ENCODE data around the gene STMND1. TPM values are rescaled to one million over a fixed set of nuclear protein-coding genes. Genes with fewer than 3 reads are reported as not detected.
A peak's percentile ranks its signal among the peaks of the same experiment; 100 is the strongest.

Gene STMND1
- total RNA-seq, 1 experiment from 2014 or later: not detected

GRCh38 chr6:17167327-17167979, 65.6 kb downstream of the STMND1 start:
- no peak overlapping the region for H3K4me3 ChIP-seq (ENCODE audit: low read depth, low read length, poor library complexity, severe bottlenecking)
- intact Hi-C loops (cut with micrococcal nuclease; ENCODE audit: unreplicated experiment): no loop called here
- H3K9me3 ChIP-seq (ENCODE audit: low read depth, low read length, poor library complexity, severe bottlenecking): no peaks in the 10 kb centered on the region
- H3K27ac ChIP-seq (ENCODE audit: low read depth, low read length, poor library complexity, severe bottlenecking): no peak overlapping the region
- CTCF ChIA-PET: no interaction called here
- POLR2A ChIA-PET (ENCODE audit: low non-redundant PET): no interaction called here
- no peaks in the 10 kb centered on the region for H3K36me3 ChIP-seq (ENCODE audit: insufficient read depth, low read length, poor library complexity, severe bottlenecking)
- DNase-seq (ENCODE audit: low spot score): peak; percentile 74
- BruUV-seq (replicated peaks): no TSS peak
- H3K4me1 ChIP-seq (ENCODE audit: insufficient read depth, low read length, poor library complexity, severe bottlenecking): no peaks in the 10 kb centered on the region
- H3K27me3 ChIP-seq (replicated peaks; ENCODE audit: insufficient read depth, low read depth, low read length, poor library complexity): no peaks in the 10 kb centered on the region
- TF ChIP-seq CTCF (conservative IDR thresholded peaks at IDR 0.05; ENCODE audit: low read depth, low read length) (peak; percentile 57), EZH2 (IDR thresholded peaks at IDR 0.05; ENCODE audit: borderline replicate concordance, low read depth, low read length, poor library complexity, severe bottlenecking) (no peak)

- CTCF ChIA-PET: interaction anchor here (1.2 kb wide), 1 partner anchor 415 kb away, joined by 3 read pairs; no protein-coding TSS in a partner anchor
- POLR2A ChIA-PET (ENCODE audit: low non-redundant PET): no interaction called here
- DNase-seq (ENCODE audit: low spot score): no peak
- no peak overlapping the region for H3K4me3 ChIP-seq (ENCODE audit: low read depth, low read length, poor library complexity, severe bottlenecking)
- H3K27ac ChIP-seq (ENCODE audit: low read depth, low read length, poor library complexity, severe bottlenecking): no peak overlapping the region
- no peaks in the 10 kb centered on the region for H3K9me3 ChIP-seq (ENCODE audit: low read depth, low read length, poor library complexity, severe bottlenecking)
- H3K27me3 ChIP-seq (replicated peaks; ENCODE audit: insufficient read depth, low read depth, low read length, poor library complexity): no peaks in the 10 kb centered on the region
- no peaks in the 10 kb centered on the region for H3K4me1 ChIP-seq (ENCODE audit: insufficient read depth, low read length, poor library complexity, severe bottlenecking)
- intact Hi-C loops (cut with micrococcal nuclease; ENCODE audit: unreplicated experiment): no loop called here
- TF ChIP-seq CTCF (conservative IDR thresholded peaks at IDR 0.05; ENCODE audit: low read depth, low read length) (no peak), EZH2 (IDR thresholded peaks at IDR 0.05; ENCODE audit: borderline replicate concordance, low read depth, low read length, poor library complexity, severe bottlenecking) (no peak)
- no TSS peak for BruUV-seq (replicated peaks)
- H3K36me3 ChIP-seq (ENCODE audit: insufficient read depth, low read length, poor library complexity, severe bottlenecking): no peaks in the 10 kb centered on the region
Observed at GRCh38 chr6:17169291-17169690, 67.4 kb downstream of the STMND1 start.

- no peaks in the 10 kb centered on the region for H3K36me3 ChIP-seq (ENCODE audit: insufficient read depth, low read length, poor library complexity, severe bottlenecking)
- no peaks in the 10 kb centered on the region for H3K9me3 ChIP-seq (ENCODE audit: low read depth, low read length, poor library complexity, severe bottlenecking)
- H3K27ac ChIP-seq (ENCODE audit: low read depth, low read length, poor library complexity, severe bottlenecking): no peak overlapping the region
- ChIA-PET CTCF (interaction anchor here (1.2 kb wide), 1 partner anchor 414 kb away, joined by 3 read pairs; no protein-coding TSS in a partner anchor), POLR2A (ENCODE audit: low non-redundant PET) (no interaction called here)
- intact Hi-C loops (cut with micrococcal nuclease; ENCODE audit: unreplicated experiment): no loop called here
- H3K27me3 ChIP-seq (replicated peaks; ENCODE audit: insufficient read depth, low read depth, low read length, poor library complexity): no peaks in the 10 kb centered on the region
- H3K4me3 ChIP-seq (ENCODE audit: low read depth, low read length, poor library complexity, severe bottlenecking): no peak overlapping the region
- BruUV-seq (replicated peaks): no TSS peak
- TF ChIP-seq EZH2 (IDR thresholded peaks at IDR 0.05; ENCODE audit: borderline replicate concordance, low read depth, low read length, poor library complexity, severe bottlenecking) (no peak), CTCF (conservative IDR thresholded peaks at IDR 0.05; ENCODE audit: low read depth, low read length) (no peak)
- H3K4me1 ChIP-seq (ENCODE audit: insufficient read depth, low read length, poor library complexity, severe bottlenecking): no peaks in the 10 kb centered on the region
- DNase-seq (ENCODE audit: low spot score): no peak
Observed at GRCh38 chr6:17169711-17170110, 67.9 kb downstream of the STMND1 start.

All from A673 (cell line).